ENCODE measurements around the gene SULT1C2.

SULT1C2 gene

DNA sequence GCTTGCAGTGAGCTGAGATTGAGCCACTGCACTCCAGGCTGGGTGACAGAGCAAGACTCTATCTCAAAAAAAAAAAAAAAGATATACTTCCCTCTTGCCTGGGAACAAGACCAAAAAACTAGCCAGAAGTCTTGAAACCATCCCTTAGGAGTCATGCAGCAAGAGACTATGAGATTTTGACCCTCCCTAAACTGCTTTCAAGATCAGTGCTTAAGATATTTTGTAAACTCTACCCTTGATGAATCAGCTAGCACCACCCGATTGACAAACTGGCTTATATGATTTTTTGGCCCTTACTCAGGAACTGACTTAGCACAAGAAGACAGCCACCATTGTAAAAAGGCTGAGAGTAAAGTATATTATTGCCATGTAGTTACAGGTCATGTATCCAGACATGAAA lies 45.1 kb upstream of the SULT1C2 start:
- no peak overlapping the region for H3K27ac ChIP-seq (ENCODE audit: low read length)
- ATAC-seq (ENCODE audit: insufficient read depth, low read depth) (no peak), DNase-seq (no peak)
- no peaks in the 10 kb centered on the region for H4K20me1 ChIP-seq (ENCODE audit: insufficient read depth, low read length)
- H2AFZ ChIP-seq (ENCODE audit: low read depth, low read length) = no peak overlapping the region
- no peaks in the 10 kb centered on the region for H3K9me3 ChIP-seq (ENCODE audit: insufficient read depth, low read length, severe bottlenecking)
- H3K36me3 ChIP-seq (ENCODE audit: insufficient read depth, low read length) = no peaks in the 10 kb centered on the region
- H3K4me1 ChIP-seq (ENCODE audit: insufficient read depth, low read length) = no peaks in the 10 kb centered on the region
- no peak overlapping the region for H3K4me2 ChIP-seq (ENCODE audit: insufficient read depth, low read length)
- no peaks in the 10 kb centered on the region for H3K79me2 ChIP-seq (ENCODE audit: insufficient read depth, low read length)
- no peak for TF ChIP-seq EZH2 (IDR thresholded peaks at IDR 0.05; ENCODE audit: borderline replicate concordance, low read depth, low read length, severe bottlenecking)
- TF ChIP-seq, protein P1, sequence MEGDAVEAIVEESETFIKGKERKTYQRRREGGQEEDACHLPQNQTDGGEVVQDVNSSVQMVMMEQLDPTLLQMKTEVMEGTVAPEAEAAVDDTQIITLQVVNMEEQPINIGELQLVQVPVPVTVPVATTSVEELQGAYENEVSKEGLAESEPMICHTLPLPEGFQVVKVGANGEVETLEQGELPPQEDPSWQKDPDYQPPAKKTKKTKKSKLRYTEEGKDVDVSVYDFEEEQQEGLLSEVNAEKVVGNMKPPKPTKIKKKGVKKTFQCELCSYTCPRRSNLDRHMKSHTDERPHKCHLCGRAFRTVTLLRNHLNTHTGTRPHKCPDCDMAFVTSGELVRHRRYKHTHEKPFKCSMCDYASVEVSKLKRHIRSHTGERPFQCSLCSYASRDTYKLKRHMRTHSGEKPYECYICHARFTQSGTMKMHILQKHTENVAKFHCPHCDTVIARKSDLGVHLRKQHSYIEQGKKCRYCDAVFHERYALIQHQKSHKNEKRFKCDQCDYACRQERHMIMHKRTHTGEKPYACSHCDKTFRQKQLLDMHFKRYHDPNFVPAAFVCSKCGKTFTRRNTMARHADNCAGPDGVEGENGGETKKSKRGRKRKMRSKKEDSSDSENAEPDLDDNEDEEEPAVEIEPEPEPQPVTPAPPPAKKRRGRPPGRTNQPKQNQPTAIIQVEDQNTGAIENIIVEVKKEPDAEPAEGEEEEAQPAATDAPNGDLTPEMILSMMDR (IDR thresholded peaks at IDR 0.05; ENCODE audit: borderline replicate concordance, extremely low read depth, low read length, poor library complexity, severe bottlenecking) = no peak
- no peak overlapping the region for H3K4me3 ChIP-seq (ENCODE audit: low read depth in 1 of 2, low read length in 2 of 2)
- H3K27me3 ChIP-seq (ENCODE audit: insufficient read depth, low read length, poor library complexity) = no peaks in the 10 kb centered on the region
- H3K9ac ChIP-seq (ENCODE audit: low read depth, low read length) = no peak overlapping the region

DNA sequence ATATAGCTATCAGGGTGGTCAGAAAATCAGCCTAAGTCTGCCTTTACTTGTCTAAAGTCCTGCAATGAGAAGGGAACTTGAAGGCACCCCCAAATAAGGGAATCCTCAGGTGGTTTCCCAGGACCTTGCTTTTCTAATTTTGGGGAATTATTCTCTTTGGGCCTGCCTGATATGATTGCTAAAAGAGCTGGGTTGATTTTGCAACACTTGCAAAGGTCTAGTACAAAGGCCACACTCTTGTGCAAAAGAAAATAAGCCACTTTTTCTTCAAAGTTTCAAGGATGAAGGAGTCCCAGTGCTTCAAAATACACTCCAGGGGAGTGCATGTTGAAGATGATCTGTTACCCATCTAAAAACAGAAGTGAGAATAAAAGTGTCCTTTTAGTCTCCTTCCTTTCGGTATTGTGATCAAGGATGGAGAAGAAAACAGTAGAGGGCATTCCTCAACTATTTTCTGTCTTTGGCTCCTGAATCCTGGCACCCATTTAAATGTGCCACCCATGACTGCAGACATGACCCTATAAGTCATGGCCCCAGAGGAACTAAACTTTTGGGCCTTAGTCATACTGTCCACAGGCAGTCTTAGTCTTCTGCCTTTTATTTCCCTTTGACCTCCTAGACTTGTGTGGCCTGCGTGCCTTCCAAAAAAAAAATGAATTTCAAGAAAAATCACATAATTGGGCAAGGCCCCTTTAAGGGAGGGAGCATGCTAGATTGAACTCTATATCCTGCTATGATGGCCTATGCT lies 43.9 kb upstream of the SULT1C2 start:
- Histone ChIP-seq H3K4me1 (ENCODE audit: insufficient read depth, low read length) (no peaks in the 10 kb centered on the region), H3K9me3 (ENCODE audit: insufficient read depth, low read length, severe bottlenecking) (no peaks in the 10 kb centered on the region), H3K4me3 (ENCODE audit: low read depth in 1 of 2, low read length in 2 of 2) (no peak overlapping the region), H3K27ac (ENCODE audit: low read length) (no peak overlapping the region), H3K27me3 (ENCODE audit: insufficient read depth, low read length, poor library complexity) (no peaks in the 10 kb centered on the region), H3K9ac (ENCODE audit: low read depth, low read length) (no peak overlapping the region), H3K79me2 (ENCODE audit: insufficient read depth, low read length) (no peaks in the 10 kb centered on the region), H2AFZ (ENCODE audit: low read depth, low read length) (no peak overlapping the region), H3K4me2 (ENCODE audit: insufficient read depth, low read length) (no peak overlapping the region), H4K20me1 (ENCODE audit: insufficient read depth, low read length) (no peaks in the 10 kb centered on the region), H3K36me3 (ENCODE audit: insufficient read depth, low read length) (no peaks in the 10 kb centered on the region)
- DNase-seq = no peak
- TF ChIP-seq, protein P1 (IDR thresholded peaks at IDR 0.05; ENCODE audit: borderline replicate concordance, extremely low read depth, low read length, poor library complexity, severe bottlenecking) = no peak
- TF ChIP-seq EZH2 (IDR thresholded peaks at IDR 0.05; ENCODE audit: borderline replicate concordance, low read depth, low read length, severe bottlenecking) = no peak
- ATAC-seq (ENCODE audit: insufficient read depth, low read depth) = no peak

- H3K79me2 ChIP-seq (ENCODE audit: insufficient read depth, low read length) = no peaks in the 10 kb centered on the region
- H3K4me2 ChIP-seq (ENCODE audit: insufficient read depth, low read length) = no peak overlapping the region
- no peaks in the 10 kb centered on the region for H3K4me1 ChIP-seq (ENCODE audit: insufficient read depth, low read length)
- ATAC-seq (ENCODE audit: insufficient read depth, low read depth) (no peak), DNase-seq (no peak)
- TF ChIP-seq, protein P1 (IDR thresholded peaks at IDR 0.05; ENCODE audit: borderline replicate concordance, extremely low read depth, low read length, poor library complexity, severe bottlenecking) = no peak
- no peak for TF ChIP-seq EZH2 (IDR thresholded peaks at IDR 0.05; ENCODE audit: borderline replicate concordance, low read depth, low read length, severe bottlenecking)
- H3K4me3 ChIP-seq (ENCODE audit: low read depth in 1 of 2, low read length in 2 of 2) = no peak overlapping the region
- H3K9me3 ChIP-seq (ENCODE audit: insufficient read depth, low read length, severe bottlenecking) = no peaks in the 10 kb centered on the region
- H4K20me1 ChIP-seq (ENCODE audit: insufficient read depth, low read length) = no peaks in the 10 kb centered on the region
- H3K9ac ChIP-seq (ENCODE audit: low read depth, low read length) = no peak overlapping the region
- H3K36me3 ChIP-seq (ENCODE audit: insufficient read depth, low read length) = no peaks in the 10 kb centered on the region
- no peaks in the 10 kb centered on the region for H3K27me3 ChIP-seq (ENCODE audit: insufficient read depth, low read length, poor library complexity)
- no peak overlapping the region for H3K27ac ChIP-seq (ENCODE audit: low read length)
- no peak overlapping the region for H2AFZ ChIP-seq (ENCODE audit: low read depth, low read length)
Observed at GRCh38 chr2:108253106-108253505, 35.6 kb upstream of the SULT1C2 start.

All from DND-41 (cell line).